GM23338 (cell line): ENCODE measurements around the gene GET4. TPM values are rescaled to one million over a fixed set of nuclear protein-coding genes. Genes with fewer than 3 reads are reported as not detected.

Experiments
- ATAC-seq: fragments of 200-7000 bp; cut with Tn5 transposase; 3 replicates; pipeline ENCODE4 v1.9.1; 2020
- DNase-seq: peaks from one replicate; pipeline ENCODE4 v3.0.0-alpha.2; 2015; ENCODE audit warnings: low spot score
- H2AFZ ChIP-seq: fragments of 200-600 bp; sonication (generic); 2 replicates; pipeline ENCODE4 v1.8.0; 2016; ENCODE audit warnings: antibody characterized with exemption, mild to moderate bottlenecking, moderate library complexity
- H3F3A ChIP-seq: fragments of 200-600 bp; sonication (generic); replicated peaks from 2 replicates; pipeline ENCODE4 v1.8.0; 2017; ENCODE audit warnings: antibody characterized with exemption, mixed run types, low read depth
- H3K27ac ChIP-seq: fragments of 200-600 bp; sonication (generic); 2 replicates; pipeline ENCODE4 v1.6.1; 2016; ENCODE audit warnings: low read depth
- H3K27me3 ChIP-seq: fragments of 200-600 bp; sonication (generic); 2 replicates; pipeline ENCODE4 v1.8.0; 2016; ENCODE audit warnings: mild to moderate bottlenecking, mixed run types, moderate library complexity; ENCODE audit not compliant: insufficient read depth
- H3K36me3 ChIP-seq: fragments of 200-600 bp; sonication (generic); 2 replicates; pipeline ENCODE4 v1.8.0; 2016; ENCODE audit warnings: mild to moderate bottlenecking; ENCODE audit not compliant: insufficient read depth
- H3K4me1 ChIP-seq: fragments of 200-600 bp; sonication (generic); 2 replicates; pipeline ENCODE4 v1.8.0; 2016; ENCODE audit warnings: mild to moderate bottlenecking, moderate library complexity; ENCODE audit not compliant: insufficient read depth
- H3K4me2 ChIP-seq: fragments of 200-600 bp; sonication (generic); 2 replicates; pipeline ENCODE4 v1.7.1; 2017; ENCODE audit warnings: mixed run types
- H3K4me3 ChIP-seq: fragments of 200-600 bp; sonication (generic); 2 replicates; pipeline ENCODE4 v1.6.1; 2016; ENCODE audit warnings: mixed run types
- H3K79me2 ChIP-seq: fragments of 200-600 bp; sonication (generic); replicated peaks from 2 replicates; pipeline ENCODE4 v1.8.0; 2017; ENCODE audit warnings: mild to moderate bottlenecking; ENCODE audit not compliant: insufficient read depth
- H3K9me2 ChIP-seq: fragments of 200-600 bp; sonication (generic); 2 replicates; pipeline ENCODE4 v1.8.0; 2017; ENCODE audit not compliant: insufficient read depth
- H4K20me1 ChIP-seq: fragments of 200-600 bp; sonication (generic); replicated peaks from 2 replicates; pipeline ENCODE4 v1.8.0; 2017; ENCODE audit warnings: mild to moderate bottlenecking; ENCODE audit not compliant: insufficient read depth
- H3K27ac Mint-ChIP-seq: 2 replicates; pipeline ENCODE4 v1.8.0; 2020; ENCODE audit warnings: inconsistent platforms, mild to moderate bottlenecking, moderate library complexity, mixed read lengths
- H3K27me3 Mint-ChIP-seq: 3 replicates; pipeline ENCODE4 v1.8.0; 2022; ENCODE audit warnings: low read depth, mild to moderate bottlenecking, moderate library complexity, mixed read lengths, inconsistent platforms; ENCODE audit not compliant: insufficient read depth, poor library complexity
- H3K36me3 Mint-ChIP-seq: 3 replicates; pipeline ENCODE4 v1.8.0; 2021; ENCODE audit warnings: low read depth, mild to moderate bottlenecking, inconsistent platforms, moderate library complexity, mixed read lengths
- H3K4me1 Mint-ChIP-seq: 3 replicates; pipeline ENCODE4 v1.8.0; 2020; ENCODE audit warnings: mild to moderate bottlenecking, inconsistent platforms, mixed read lengths
- H3K4me3 Mint-ChIP-seq: 3 replicates; pipeline ENCODE4 v1.8.0; 2021; ENCODE audit warnings: moderate library complexity, mild to moderate bottlenecking, inconsistent platforms, mixed read lengths
- H3K9me3 Mint-ChIP-seq: 3 replicates; pipeline ENCODE4 v1.8.0; 2020; ENCODE audit warnings: moderate library complexity, mild to moderate bottlenecking, inconsistent platforms, mixed read lengths
- CREB1 ChIP-seq: fragments of 250-450 bp; sonication (Bioruptor Pico); IDR thresholded peaks from 2 replicates; pipeline ENCODE4 v1.5.0; 2020; ENCODE audit warnings: low read depth, mild to moderate bottlenecking, moderate library complexity
- ETS1 ChIP-seq: IDR thresholded peaks from 2 replicates; pipeline ENCODE4 v1.6.1; 2016; ENCODE audit warnings: antibody characterized with exemption
- EZH2 ChIP-seq: fragments of 200-600 bp; sonication (generic); IDR thresholded peaks from one replicate; pipeline ENCODE4 v1.8.0; 2017; ENCODE audit warnings: antibody characterized with exemption, mild to moderate bottlenecking, low read depth; ENCODE audit not compliant: unreplicated experiment
- EZH2phosphoT487 ChIP-seq: fragments of 200-600 bp; sonication (generic); IDR thresholded peaks from one replicate; pipeline ENCODE4 v1.8.1; 2018; ENCODE audit warnings: antibody characterized with exemption; ENCODE audit not compliant: unreplicated experiment
- JUNB ChIP-seq: IDR thresholded peaks from one replicate; pipeline ENCODE4 v1.6.1; 2016; ENCODE audit warnings: antibody characterized with exemption; ENCODE audit not compliant: unreplicated experiment
- NANOG ChIP-seq: IDR thresholded peaks from 2 replicates; pipeline ENCODE4 v1.6.1; 2016; ENCODE audit warnings: antibody characterized with exemption, borderline replicate concordance
- STAT1 ChIP-seq: IDR thresholded peaks from one replicate; pipeline ENCODE4 v1.6.1; 2016; ENCODE audit warnings: antibody characterized with exemption; ENCODE audit not compliant: unreplicated experiment
- ZNF114 ChIP-seq: fragments of 250-450 bp; sonication (Bioruptor Pico); IDR thresholded peaks from 2 replicates; pipeline ENCODE4 v1.5.0; 2020; ENCODE audit warnings: mild to moderate bottlenecking, moderate library complexity
- ZNF331 ChIP-seq: fragments of 250-450 bp; sonication (Bioruptor Pico); IDR thresholded peaks from 2 replicates; pipeline ENCODE4 v1.5.0; 2020; ENCODE audit warnings: low read depth, mild to moderate bottlenecking, moderate library complexity
- polyA plus RNA-seq: library from polyadenylated mRNA; unstranded; fragments of >200 nt; fragmentation: Nextera tagmentation; extraction: Ambion mirVana; gene quantifications from 2 replicates; pipeline ENCODE4 v1.2.1, GENCODE V29; 2016
- total RNA-seq: library from RNA; depleted of rRNA; stranded (reverse); fragments of >200 nt; shearing (Covaris generic); gene quantifications from 2 replicates; pipeline ENCODE4 v1.2.3, GENCODE V29; 2014
- TF ChIP-seq, protein P1 (sequence below): IDR thresholded peaks from one replicate; pipeline ENCODE4 v1.6.1; 2018; ENCODE audit warnings: antibody characterized with exemption; ENCODE audit not compliant: unreplicated experiment
- TF ChIP-seq, protein P2 (sequence below), 2 experiments: fragments of 200-600 bp in 1 of 2; sonication (generic) in 1 of 2; conservative IDR thresholded peaks; 2 replicates each; pipeline versions ENCODE4 v1.5.1 to v1.6.1; 2016 to 2017; ENCODE audit warnings: antibody characterized with exemption in 2 of 2, low read depth in 2 of 2, mild to moderate bottlenecking in 2 of 2, moderate library complexity in 1 of 2

Gene GET4
- total and polyA plus RNA-seq, 2 experiments from 2014 or later, result 48.0 to 79.1 TPM

DNA sequence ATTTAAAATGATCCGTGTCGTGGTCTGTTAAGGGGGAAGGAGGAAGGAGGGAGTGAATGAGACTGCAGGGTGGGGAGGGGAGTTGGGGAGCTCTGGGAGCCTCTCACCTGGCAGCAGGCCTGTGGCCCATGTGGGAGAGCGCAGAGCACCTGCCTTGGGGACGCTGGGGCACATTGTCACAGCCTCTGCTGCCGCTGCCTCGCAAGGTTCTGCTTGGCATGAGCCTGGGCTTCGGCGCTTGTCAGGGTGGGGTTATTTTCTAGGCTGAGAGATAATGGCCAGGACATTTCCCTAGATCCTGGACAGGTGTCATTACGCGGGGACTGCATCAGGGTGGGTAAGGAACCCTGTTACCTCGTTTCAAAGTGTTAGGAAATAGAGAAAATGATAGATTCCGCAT lies 46.3 kb upstream of the GET4 start:
- Histone ChIP-seq H3K27me3 (no peaks in the 10 kb centered on the region), H2AFZ (no peak overlapping the region), H4K20me1 (peaks cover 64% of the 10 kb centered on the region), H3K9me2 (no peaks in the 10 kb centered on the region), H3F3A (no peaks in the 10 kb centered on the region), H3K4me2 (no peak overlapping the region), H3K27ac (peak overlapping the region; percentile 59; the same call in 1 of the 2 replicates), H3K4me1 (peaks cover 34% of the 10 kb centered on the region), H3K79me2 (peaks cover 98% of the 10 kb centered on the region), H3K4me3 (no peak overlapping the region), H3K36me3 (no peaks in the 10 kb centered on the region; the same call in 1 of the 2 replicates)
- DNase-seq (no peak), ATAC-seq (peak; percentile 18)
- H3K27ac Mint-ChIP-seq, result no peak overlapping the region
- TF ChIP-seq EZH2phosphoT487 (no peak), ETS1 (no peak), NANOG (no peak), ZNF114 (CRISPR knock-in tag) (no peak), STAT1 (no peak), ZNF331 (CRISPR knock-in tag) (no peak), JUNB (no peak), CREB1 (CRISPR knock-in tag) (no peak), EZH2 (no peak)
- TF ChIP-seq, protein P1, sequence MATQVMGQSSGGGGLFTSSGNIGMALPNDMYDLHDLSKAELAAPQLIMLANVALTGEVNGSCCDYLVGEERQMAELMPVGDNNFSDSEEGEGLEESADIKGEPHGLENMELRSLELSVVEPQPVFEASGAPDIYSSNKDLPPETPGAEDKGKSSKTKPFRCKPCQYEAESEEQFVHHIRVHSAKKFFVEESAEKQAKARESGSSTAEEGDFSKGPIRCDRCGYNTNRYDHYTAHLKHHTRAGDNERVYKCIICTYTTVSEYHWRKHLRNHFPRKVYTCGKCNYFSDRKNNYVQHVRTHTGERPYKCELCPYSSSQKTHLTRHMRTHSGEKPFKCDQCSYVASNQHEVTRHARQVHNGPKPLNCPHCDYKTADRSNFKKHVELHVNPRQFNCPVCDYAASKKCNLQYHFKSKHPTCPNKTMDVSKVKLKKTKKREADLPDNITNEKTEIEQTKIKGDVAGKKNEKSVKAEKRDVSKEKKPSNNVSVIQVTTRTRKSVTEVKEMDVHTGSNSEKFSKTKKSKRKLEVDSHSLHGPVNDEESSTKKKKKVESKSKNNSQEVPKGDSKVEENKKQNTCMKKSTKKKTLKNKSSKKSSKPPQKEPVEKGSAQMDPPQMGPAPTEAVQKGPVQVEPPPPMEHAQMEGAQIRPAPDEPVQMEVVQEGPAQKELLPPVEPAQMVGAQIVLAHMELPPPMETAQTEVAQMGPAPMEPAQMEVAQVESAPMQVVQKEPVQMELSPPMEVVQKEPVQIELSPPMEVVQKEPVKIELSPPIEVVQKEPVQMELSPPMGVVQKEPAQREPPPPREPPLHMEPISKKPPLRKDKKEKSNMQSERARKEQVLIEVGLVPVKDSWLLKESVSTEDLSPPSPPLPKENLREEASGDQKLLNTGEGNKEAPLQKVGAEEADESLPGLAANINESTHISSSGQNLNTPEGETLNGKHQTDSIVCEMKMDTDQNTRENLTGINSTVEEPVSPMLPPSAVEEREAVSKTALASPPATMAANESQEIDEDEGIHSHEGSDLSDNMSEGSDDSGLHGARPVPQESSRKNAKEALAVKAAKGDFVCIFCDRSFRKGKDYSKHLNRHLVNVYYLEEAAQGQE, result no peak
- TF ChIP-seq, protein P2, sequence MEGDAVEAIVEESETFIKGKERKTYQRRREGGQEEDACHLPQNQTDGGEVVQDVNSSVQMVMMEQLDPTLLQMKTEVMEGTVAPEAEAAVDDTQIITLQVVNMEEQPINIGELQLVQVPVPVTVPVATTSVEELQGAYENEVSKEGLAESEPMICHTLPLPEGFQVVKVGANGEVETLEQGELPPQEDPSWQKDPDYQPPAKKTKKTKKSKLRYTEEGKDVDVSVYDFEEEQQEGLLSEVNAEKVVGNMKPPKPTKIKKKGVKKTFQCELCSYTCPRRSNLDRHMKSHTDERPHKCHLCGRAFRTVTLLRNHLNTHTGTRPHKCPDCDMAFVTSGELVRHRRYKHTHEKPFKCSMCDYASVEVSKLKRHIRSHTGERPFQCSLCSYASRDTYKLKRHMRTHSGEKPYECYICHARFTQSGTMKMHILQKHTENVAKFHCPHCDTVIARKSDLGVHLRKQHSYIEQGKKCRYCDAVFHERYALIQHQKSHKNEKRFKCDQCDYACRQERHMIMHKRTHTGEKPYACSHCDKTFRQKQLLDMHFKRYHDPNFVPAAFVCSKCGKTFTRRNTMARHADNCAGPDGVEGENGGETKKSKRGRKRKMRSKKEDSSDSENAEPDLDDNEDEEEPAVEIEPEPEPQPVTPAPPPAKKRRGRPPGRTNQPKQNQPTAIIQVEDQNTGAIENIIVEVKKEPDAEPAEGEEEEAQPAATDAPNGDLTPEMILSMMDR (conservative IDR thresholded peaks at IDR 0.05; ENCODE audit: low read depth in 2 of 2), result no peak
- peaks cover 11% of the 10 kb centered on the region for H3K27me3 Mint-ChIP-seq
- no peaks in the 10 kb centered on the region for H3K9me3 Mint-ChIP-seq
- H3K4me3 Mint-ChIP-seq, result no peak overlapping the region
- H3K4me1 Mint-ChIP-seq, result peaks cover 55% of the 10 kb centered on the region
- H3K36me3 Mint-ChIP-seq, result peaks cover 27% of the 10 kb centered on the region
